Frontal cortex (tissue), 4 donors: Measurements from ENCODE around the gene PACS1. TPM values are rescaled to one million over a fixed set of nuclear protein-coding genes. Genes with fewer than 3 reads are reported as not detected.

Experiments
- DNase-seq, 2 donors: peaks; one replicate each; pipeline ENCODE4 v3.0.0; 2012; ENCODE audit warnings: low spot score in 2 of 2
- FAIRE-seq: peaks from 2 replicates; lab custom pipeline; 2012; peaks lifted over from hg19 to GRCh38; lab: Jason Lieb, UNC
- total RNA-seq: library from RNA; depleted of rRNA; stranded (reverse); fragments of >200 nt; gene quantifications from one replicate; pipeline ENCODE4 v1.2.3, GENCODE V29; 2014
- donor health status: control.
- donor health status: control.
- donor health status: control.

Gene PACS1
- total RNA-seq, 1 donor from 2014 or later = 29.3 TPM

DNA sequence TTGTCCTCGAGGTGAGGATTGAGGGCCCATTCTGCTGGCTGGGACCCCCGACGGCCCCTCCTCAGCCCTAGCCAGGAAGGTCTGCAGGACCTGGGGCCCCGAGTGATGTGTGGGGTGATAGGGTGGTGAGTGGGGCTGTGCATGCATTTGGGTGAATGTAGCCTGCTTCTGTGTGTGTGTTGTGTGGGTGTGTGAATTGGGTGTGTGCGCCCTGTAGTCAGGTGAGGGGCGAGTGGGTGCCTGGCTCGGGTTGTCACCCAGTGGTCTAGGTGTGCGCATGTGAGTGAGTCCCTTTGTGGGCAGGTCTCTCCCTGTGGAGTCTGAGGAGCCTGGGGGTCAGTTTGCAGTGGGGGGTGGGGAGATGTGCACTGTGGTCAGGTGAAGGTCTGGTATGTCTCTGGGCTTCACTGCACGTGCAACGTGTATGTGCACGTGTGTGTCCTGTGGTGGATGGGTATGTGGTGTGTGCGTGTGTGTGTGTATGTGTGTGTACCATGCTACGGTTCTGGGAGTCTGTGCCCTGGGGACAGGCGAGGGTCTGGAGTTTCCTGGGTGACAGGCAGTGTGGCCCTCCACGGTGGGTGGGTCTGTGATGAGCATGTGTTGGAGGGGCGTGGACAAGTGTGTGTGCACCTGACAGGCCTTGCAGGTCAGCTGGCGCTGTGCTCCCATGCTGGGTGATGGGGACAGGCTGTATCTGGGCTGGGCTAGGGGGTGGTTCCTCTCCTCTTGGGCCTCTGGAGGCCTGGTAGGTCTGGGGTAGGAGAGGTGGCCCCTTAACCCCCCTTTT is 222.7 kb downstream of the PACS1 start:
- DNase-seq (no peak), FAIRE-seq (no peak)

DNA sequence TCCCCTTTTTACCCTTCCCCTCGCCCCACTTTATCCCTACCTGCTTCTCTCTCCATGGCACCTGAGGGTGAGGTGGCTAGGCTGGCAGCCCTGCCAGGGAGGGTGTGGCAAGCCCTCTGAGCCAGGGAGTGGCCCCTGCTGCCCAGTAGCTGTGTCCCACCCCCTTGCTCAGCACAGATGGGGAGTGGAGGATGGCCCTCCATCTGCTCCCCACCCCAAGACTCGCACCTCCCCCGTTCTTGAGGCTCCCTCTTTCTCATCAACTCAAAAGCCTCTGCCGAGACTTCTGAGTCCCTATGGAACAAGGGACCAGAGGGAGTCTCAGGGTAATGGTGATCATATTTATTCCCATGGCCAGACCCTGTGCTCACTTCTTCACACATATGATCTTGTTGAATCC is 223.3 kb downstream of the PACS1 start:
- DNase-seq (no peak), FAIRE-seq (no peak)

DNA sequence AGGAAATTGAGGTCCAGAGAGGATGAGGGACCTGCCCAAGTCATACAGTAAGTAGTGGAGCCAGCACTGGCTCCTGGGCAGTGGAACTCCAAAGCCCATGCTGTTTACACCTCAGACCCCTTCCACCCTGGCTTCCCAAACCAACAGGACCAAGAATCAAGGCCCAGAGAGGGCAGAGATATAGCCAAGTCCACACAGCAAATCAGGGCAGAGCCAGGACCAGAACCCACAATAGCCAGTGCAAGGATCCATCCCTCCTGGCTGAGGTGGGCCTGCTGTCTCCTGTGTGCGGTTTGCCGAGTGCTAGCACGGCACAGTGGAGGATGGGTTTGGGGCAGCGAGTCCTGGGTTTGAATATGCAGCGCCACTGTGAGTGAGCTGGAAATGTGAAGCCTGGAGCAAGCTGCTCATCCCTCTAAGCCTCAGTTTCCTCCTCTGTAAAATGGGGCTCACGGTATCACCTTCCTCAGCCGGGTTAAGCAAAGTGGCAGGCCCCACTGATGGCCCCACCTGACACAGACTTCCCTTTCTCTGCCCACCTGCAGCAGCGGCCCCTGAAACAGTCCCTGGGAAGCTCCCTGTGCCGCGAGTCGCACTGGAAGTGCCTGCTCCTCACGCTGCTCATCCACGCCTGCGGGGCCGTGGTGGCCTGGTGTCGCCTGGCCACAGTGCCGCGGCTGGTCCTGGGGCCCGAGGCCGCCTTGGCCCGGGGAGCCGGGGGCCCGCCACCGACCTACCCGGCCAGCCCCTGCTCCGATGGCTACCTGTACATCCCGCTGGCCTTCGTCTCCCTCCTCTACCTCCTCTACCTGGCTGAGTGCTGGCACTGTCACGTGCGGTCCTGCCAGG is 223.9 kb downstream of the PACS1 start:
- DNase-seq (no peak), FAIRE-seq (no peak)

Other genes starting within 250 kb of the PACS1 start
- 6.1 TPM for gene SNX32, start 236.3 kb upstream of the PACS1 start, total RNA-seq
- 613 TPM for gene CFL1, start 212.1 kb upstream of the PACS1 start, total RNA-seq
- 42.8 TPM for gene MUS81, start 209.8 kb upstream of the PACS1 start, total RNA-seq
- 13.0 TPM for gene EFEMP2, start 197.5 kb upstream of the PACS1 start, total RNA-seq
- gene CTSW, start 190.4 kb upstream of the PACS1 start, total RNA-seq = not detected
- 154 TPM for gene FIBP, start 181.8 kb upstream of the PACS1 start, total RNA-seq
- gene CCDC85B, start 179.6 kb upstream of the PACS1 start, total RNA-seq = 12.2 TPM
- not detected for gene FOSL1, start 169.9 kb upstream of the PACS1 start, total RNA-seq
- 11.8 TPM for gene C11orf68, start 151.2 kb upstream of the PACS1 start, total RNA-seq
- 113 TPM for gene DRAP1, start 150.8 kb upstream of the PACS1 start, total RNA-seq
- gene TSGA10IP, start 124.8 kb upstream of the PACS1 start, total RNA-seq = not detected
- gene SART1, start 108.5 kb upstream of the PACS1 start, total RNA-seq = 44.8 TPM
- 22.0 TPM for gene EIF1AD, start 68.1 kb upstream of the PACS1 start, total RNA-seq
- gene BANF1, start 67.8 kb upstream of the PACS1 start, total RNA-seq = 25.3 TPM
- gene CST6, start 58.3 kb upstream of the PACS1 start, total RNA-seq = not detected
- gene CATSPER1, start 43.8 kb upstream of the PACS1 start, total RNA-seq = not detected
- 10.6 TPM for gene GAL3ST3, start 21.1 kb upstream of the PACS1 start, total RNA-seq
- gene SF3B2, start 17.9 kb upstream of the PACS1 start, total RNA-seq = 90.9 TPM
- gene KLC2, start 187.4 kb downstream of the PACS1 start, total RNA-seq = 21.6 TPM
- gene RAB1B, start 198.4 kb downstream of the PACS1 start, total RNA-seq = 22.8 TPM
- 41.6 TPM for gene CNIH2, start 207.9 kb downstream of the PACS1 start, total RNA-seq
- 28.9 TPM for gene YIF1A, start 218.9 kb downstream of the PACS1 start, total RNA-seq
- gene TMEM151A, start 221.6 kb downstream of the PACS1 start, total RNA-seq = 9.0 TPM
- 1.2 TPM for gene CD248, start 246.8 kb downstream of the PACS1 start, total RNA-seq